Smooth muscle cell (in vitro differentiated cells): ENCODE measurements around the gene SYTL1. TPM values are rescaled to one million over a fixed set of nuclear protein-coding genes. Genes with fewer than 3 reads are reported as not detected.

Experiments used
- DNase-seq: peaks from one replicate; lab custom pipeline; 2025; ENCODE audit not compliant: unreplicated experiment; lab: John Stamatoyannopoulos, UW
- H2AFZ ChIP-seq: fragments of 200-600 bp; sonication (generic); 2 replicates; pipeline ENCODE4 v1.6.0; 2016; ENCODE audit warnings: antibody characterized with exemption, low read depth, mild to moderate bottlenecking
- H3F3A ChIP-seq: fragments of 200-600 bp; sonication (generic); 2 replicates; pipeline ENCODE4 v1.6.0; 2017; ENCODE audit warnings: antibody characterized with exemption, low read depth
- H3K27ac ChIP-seq: fragments of 200-600 bp; sonication (generic); 2 replicates; pipeline ENCODE4 v1.5.1; 2016; ENCODE audit warnings: low read depth, mild to moderate bottlenecking
- H3K27me3 ChIP-seq: fragments of 200-600 bp; sonication (generic); 2 replicates; pipeline ENCODE4 v1.6.1; 2016; ENCODE audit warnings: low read depth, mild to moderate bottlenecking
- H3K36me3 ChIP-seq: fragments of 200-600 bp; sonication (generic); 2 replicates; pipeline ENCODE4 v1.5.1; 2016; ENCODE audit warnings: low read depth
- H3K4me1 ChIP-seq: fragments of 200-600 bp; sonication (generic); 2 replicates; pipeline ENCODE4 v1.5.1; 2016; ENCODE audit warnings: low read depth
- H3K4me2 ChIP-seq: fragments of 200-600 bp; sonication (generic); 2 replicates; pipeline ENCODE4 v1.6.0; 2016; ENCODE audit warnings: mild to moderate bottlenecking
- H3K4me3 ChIP-seq: fragments of 200-600 bp; sonication (generic); 2 replicates; pipeline ENCODE4 v1.5.1; 2016; ENCODE audit warnings: mild to moderate bottlenecking
- H3K79me2 ChIP-seq: fragments of 200-600 bp; sonication (generic); 2 replicates; pipeline ENCODE4 v1.6.0; 2016; ENCODE audit warnings: low read depth, mild to moderate bottlenecking
- H3K9ac ChIP-seq: fragments of 200-600 bp; sonication (generic); 2 replicates; pipeline ENCODE4 v1.6.0; 2016; ENCODE audit warnings: low read depth
- H3K9me3 ChIP-seq: fragments of 200-600 bp; sonication (generic); replicated peaks from 2 replicates; pipeline ENCODE4 v1.5.1; 2016; ENCODE audit warnings: low read depth
- H4K20me1 ChIP-seq: fragments of 200-600 bp; sonication (generic); 2 replicates; pipeline ENCODE4 v1.6.0; 2016; ENCODE audit warnings: low read depth
- CTCF ChIP-seq: fragments of 200-600 bp; sonication (generic); IDR thresholded peaks from 2 replicates; pipeline ENCODE4 v1.5.1; 2017; ENCODE audit warnings: borderline replicate concordance, mild to moderate bottlenecking, antibody characterized with exemption; ENCODE audit not compliant: insufficient read depth, poor library complexity, severe bottlenecking
- WGBS: methylation state at CpG from one replicate; pipeline ENCODE4 v1.1.7; 2016; ENCODE audit warnings: low lambda C conversion rate; 5-methylcytosine and 5-hydroxymethylcytosine counted together
- polyA plus RNA-seq: library from polyadenylated mRNA; unstranded; fragments of >200 nt; fragmentation: Nextera tagmentation; extraction: Ambion mirVana; gene quantifications from 2 replicates; pipeline ENCODE4 v1.2.1, GENCODE V29; 2016
- total RNA-seq: library from RNA; depleted of rRNA; stranded (reverse); fragments of >200 nt; gene quantifications from 2 replicates; pipeline ENCODE4 v1.2.3, GENCODE V29; 2014

The SYTL1 gene
- total and polyA plus RNA-seq, 2 experiments from 2014 or later, result 14.2 to 16.5 TPM

GRCh38 chr1:27299385-27300271 lies 42.2 kb upstream of the SYTL1 start:
- Histone ChIP-seq H4K20me1 (no peaks in the 10 kb centered on the region), H3F3A (peaks cover 5% of the 10 kb centered on the region), H3K4me2 (peak overlapping the region; percentile 77), H3K79me2 (no peaks in the 10 kb centered on the region), H3K4me3 (no peak overlapping the region), H2AFZ (peak overlapping the region; percentile 31), H3K27ac (peak overlapping the region; percentile 97), H3K27me3 (no peaks in the 10 kb centered on the region), H3K4me1 (peaks cover 24% of the 10 kb centered on the region), H3K36me3 (no peaks in the 10 kb centered on the region), H3K9me3 (no peaks in the 10 kb centered on the region), H3K9ac (peak overlapping the region; percentile 71)
- 14% methylated on average over 14 of the region's 14 CpGs for WGBS
- no peak for TF ChIP-seq CTCF
- DNase-seq, result peak; percentile 55

DNA sequence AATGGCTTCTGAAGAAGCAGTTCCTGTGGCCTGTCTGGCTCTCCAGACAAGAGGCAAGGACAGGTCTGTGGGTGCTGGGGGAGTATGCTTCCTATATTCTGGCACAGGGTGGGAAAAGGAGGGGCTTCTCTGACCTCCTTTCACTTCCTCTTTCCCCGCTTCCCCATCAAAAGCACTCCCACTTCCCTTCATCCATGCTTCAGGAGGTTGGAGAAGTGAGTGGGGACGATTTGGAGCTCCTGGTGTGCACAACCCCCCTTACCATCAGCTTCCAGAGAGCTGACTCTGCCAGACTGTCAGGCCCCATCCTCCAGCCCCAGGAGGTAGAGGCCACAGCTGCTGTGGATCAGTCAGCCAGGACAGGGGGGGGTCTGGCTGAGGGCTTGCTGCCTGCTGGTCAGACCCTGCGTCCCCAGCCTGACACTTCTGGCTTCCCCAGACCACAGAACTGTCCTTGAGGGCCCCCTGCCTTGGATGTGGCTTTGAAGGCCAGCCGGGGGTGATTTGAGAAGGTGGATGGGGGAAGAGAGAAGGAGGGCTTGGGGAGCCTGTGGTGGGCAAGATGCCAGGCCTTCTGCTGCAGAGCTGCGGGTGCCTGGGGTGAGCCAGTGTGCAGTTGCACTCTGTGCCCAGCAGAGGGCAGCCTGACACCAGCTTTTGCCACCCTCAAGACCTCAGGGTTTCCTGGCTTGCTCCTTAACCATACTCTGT lies 41.3 kb upstream of the SYTL1 start:
- Histone ChIP-seq H3K4me3 (no peak overlapping the region), H3K4me2 (peak overlapping the region; percentile 77), H3K27ac (peak overlapping the region; percentile 97), H4K20me1 (no peaks in the 10 kb centered on the region), H3F3A (peaks cover 5% of the 10 kb centered on the region), H3K79me2 (no peaks in the 10 kb centered on the region), H3K36me3 (no peaks in the 10 kb centered on the region), H2AFZ (no peak overlapping the region), H3K9me3 (no peaks in the 10 kb centered on the region), H3K4me1 (peaks cover 24% of the 10 kb centered on the region), H3K27me3 (no peaks in the 10 kb centered on the region), H3K9ac (peak overlapping the region; percentile 71)
- TF ChIP-seq CTCF, result peak; percentile 99
- WGBS, result 13% methylated on average over 5 of the region's 5 CpGs
- peak; percentile 74 for DNase-seq

DNA sequence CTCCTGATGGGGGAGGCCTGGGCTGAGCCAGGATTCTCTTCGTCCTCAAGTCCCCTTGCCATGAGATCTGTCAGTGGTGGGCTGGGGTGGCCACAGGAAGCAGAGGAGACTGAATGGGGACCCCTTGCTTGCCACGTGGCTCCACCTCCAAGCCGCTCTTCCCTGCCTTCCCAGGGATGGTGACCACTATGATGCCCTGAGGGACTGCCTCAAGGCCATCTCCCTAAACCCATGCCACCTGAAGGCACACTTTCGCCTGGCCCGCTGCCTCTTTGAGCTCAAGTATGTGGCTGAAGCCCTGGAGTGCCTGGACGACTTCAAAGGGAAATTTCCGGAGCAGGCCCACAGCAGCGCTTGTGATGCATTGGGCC lies 40.8 kb upstream of the SYTL1 start:
- no peaks in the 10 kb centered on the region for H3K9me3 ChIP-seq
- no peaks in the 10 kb centered on the region for H4K20me1 ChIP-seq
- DNase-seq, result no peak
- peaks cover 24% of the 10 kb centered on the region for H3K4me1 ChIP-seq
- no peak for TF ChIP-seq CTCF
- peaks cover 5% of the 10 kb centered on the region for H3F3A ChIP-seq
- no peaks in the 10 kb centered on the region for H3K27me3 ChIP-seq
- WGBS, result 61% methylated on average over 8 of the region's 8 CpGs
- H3K36me3 ChIP-seq, result no peaks in the 10 kb centered on the region
- H3K9ac ChIP-seq, result no peak overlapping the region
- H3K4me3 ChIP-seq, result no peak overlapping the region
- no peak overlapping the region for H2AFZ ChIP-seq
- no peaks in the 10 kb centered on the region for H3K79me2 ChIP-seq
- peak overlapping the region; percentile 97 for H3K27ac ChIP-seq
- H3K4me2 ChIP-seq, result peak overlapping the region; percentile 39
